HEK293 (cell line): Measurements from ENCODE around the gene NPFF.

ENCODE experiments used
- KLF1 ChIP-seq: fragments of 450-650 bp; formaldehyde crosslinking; IDR thresholded peaks from 2 replicates; pipeline ENCODE4 v1.5.1; 2016; ENCODE audit warnings: missing biosample characterization, missing genetic modification characterization
- RBAK ChIP-seq: fragments of 450-650 bp; formaldehyde crosslinking; IDR thresholded peaks from 2 replicates; pipeline ENCODE4 v1.5.1; 2016; ENCODE audit warnings: missing biosample characterization, missing genetic modification characterization
- ZBTB8A ChIP-seq: fragments of 450-650 bp; formaldehyde crosslinking; IDR thresholded peaks from 2 replicates; pipeline ENCODE4 v1.5.1; 2016; ENCODE audit warnings: missing biosample characterization, missing genetic modification characterization
- ZFP41 ChIP-seq: fragments of 450-650 bp; formaldehyde crosslinking; IDR thresholded peaks from 2 replicates; pipeline ENCODE4 v1.5.1; 2016; ENCODE audit warnings: missing biosample characterization, missing genetic modification characterization, borderline replicate concordance
- ZFP69B ChIP-seq: fragments of 450-650 bp; formaldehyde crosslinking; IDR thresholded peaks from 2 replicates; pipeline ENCODE4 v1.5.1; 2016; ENCODE audit warnings: missing biosample characterization, missing genetic modification characterization
- ZNF184 ChIP-seq: fragments of 450-650 bp; IDR thresholded peaks from 2 replicates; pipeline ENCODE4 v1.5.1; 2018; ENCODE audit warnings: missing biosample characterization, mild to moderate bottlenecking, missing genetic modification characterization
- ZNF221 ChIP-seq: fragments of 450-650 bp; formaldehyde crosslinking; IDR thresholded peaks from 2 replicates; pipeline ENCODE4 v1.5.1; 2017; ENCODE audit warnings: missing biosample characterization, missing genetic modification characterization, borderline replicate concordance
- ZNF292 ChIP-seq: fragments of 450-650 bp; formaldehyde crosslinking; IDR thresholded peaks from 2 replicates; pipeline ENCODE4 v1.5.1; 2016; ENCODE audit warnings: low read depth, missing biosample characterization, missing genetic modification characterization, borderline replicate concordance
- ZNF529 ChIP-seq: fragments of 450-650 bp; formaldehyde crosslinking; IDR thresholded peaks from 2 replicates; pipeline ENCODE4 v1.5.1; 2017; ENCODE audit warnings: missing genetic modification characterization, missing biosample characterization; ENCODE audit not compliant: insufficient replicate concordance
- ZNF548 ChIP-seq: fragments of 450-650 bp; formaldehyde crosslinking; IDR thresholded peaks from 2 replicates; pipeline ENCODE4 v1.5.1; 2016; ENCODE audit warnings: missing biosample characterization, missing genetic modification characterization
- ZNF747 ChIP-seq: fragments of 450-650 bp; formaldehyde crosslinking; IDR thresholded peaks from 2 replicates; pipeline ENCODE4 v1.5.1; 2016; ENCODE audit warnings: missing biosample characterization, missing genetic modification characterization
- TF ChIP-seq, protein P1 (sequence below): fragments of 450-650 bp; formaldehyde crosslinking; IDR thresholded peaks from 2 replicates; pipeline ENCODE4 v1.5.1; 2016; ENCODE audit warnings: missing biosample characterization, missing genetic modification characterization

DNA sequence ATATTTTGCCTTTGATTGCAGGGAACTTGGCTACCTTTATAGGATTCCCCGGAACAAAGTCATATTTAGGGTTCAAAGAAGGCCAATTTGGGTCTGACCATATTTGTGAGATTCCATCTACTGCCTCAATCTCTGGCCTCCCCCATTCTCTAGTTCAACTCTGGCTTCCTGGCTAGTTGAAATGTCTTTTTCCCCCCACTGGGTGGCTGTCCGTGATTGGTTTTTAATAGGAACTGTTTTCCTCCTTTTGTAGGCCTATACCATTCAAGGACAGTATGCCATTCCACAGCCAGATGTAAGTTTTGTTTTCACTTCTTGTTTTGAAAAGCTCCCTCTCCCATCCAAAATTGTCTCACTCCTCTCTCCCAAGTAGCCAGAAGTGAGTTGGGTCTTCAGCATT is 41.6 kb downstream of the NPFF start:
- no peak for TF ChIP-seq ZNF529 (tag by site-specific recombination)
- TF ChIP-seq ZNF548 (tag by site-specific recombination), result no peak
- TF ChIP-seq ZNF747 (tag by site-specific recombination), result no peak
- no peak for TF ChIP-seq ZBTB8A (tag by site-specific recombination)
- no peak for TF ChIP-seq RBAK (tag by site-specific recombination)
- TF ChIP-seq ZFP41 (tag by site-specific recombination), result no peak
- TF ChIP-seq, protein P1, sequence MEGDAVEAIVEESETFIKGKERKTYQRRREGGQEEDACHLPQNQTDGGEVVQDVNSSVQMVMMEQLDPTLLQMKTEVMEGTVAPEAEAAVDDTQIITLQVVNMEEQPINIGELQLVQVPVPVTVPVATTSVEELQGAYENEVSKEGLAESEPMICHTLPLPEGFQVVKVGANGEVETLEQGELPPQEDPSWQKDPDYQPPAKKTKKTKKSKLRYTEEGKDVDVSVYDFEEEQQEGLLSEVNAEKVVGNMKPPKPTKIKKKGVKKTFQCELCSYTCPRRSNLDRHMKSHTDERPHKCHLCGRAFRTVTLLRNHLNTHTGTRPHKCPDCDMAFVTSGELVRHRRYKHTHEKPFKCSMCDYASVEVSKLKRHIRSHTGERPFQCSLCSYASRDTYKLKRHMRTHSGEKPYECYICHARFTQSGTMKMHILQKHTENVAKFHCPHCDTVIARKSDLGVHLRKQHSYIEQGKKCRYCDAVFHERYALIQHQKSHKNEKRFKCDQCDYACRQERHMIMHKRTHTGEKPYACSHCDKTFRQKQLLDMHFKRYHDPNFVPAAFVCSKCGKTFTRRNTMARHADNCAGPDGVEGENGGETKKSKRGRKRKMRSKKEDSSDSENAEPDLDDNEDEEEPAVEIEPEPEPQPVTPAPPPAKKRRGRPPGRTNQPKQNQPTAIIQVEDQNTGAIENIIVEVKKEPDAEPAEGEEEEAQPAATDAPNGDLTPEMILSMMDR (tag by site-specific recombination), result no peak
- no peak for TF ChIP-seq ZFP69B (tag by site-specific recombination)
- TF ChIP-seq ZNF221 (tag by site-specific recombination), result no peak
- TF ChIP-seq ZNF184, result no peak
- no peak for TF ChIP-seq ZNF292 (tag by site-specific recombination)
- TF ChIP-seq KLF1 (tag by site-specific recombination), result no peak
